ENCODE measurements around the gene PLPP1.

DNA sequence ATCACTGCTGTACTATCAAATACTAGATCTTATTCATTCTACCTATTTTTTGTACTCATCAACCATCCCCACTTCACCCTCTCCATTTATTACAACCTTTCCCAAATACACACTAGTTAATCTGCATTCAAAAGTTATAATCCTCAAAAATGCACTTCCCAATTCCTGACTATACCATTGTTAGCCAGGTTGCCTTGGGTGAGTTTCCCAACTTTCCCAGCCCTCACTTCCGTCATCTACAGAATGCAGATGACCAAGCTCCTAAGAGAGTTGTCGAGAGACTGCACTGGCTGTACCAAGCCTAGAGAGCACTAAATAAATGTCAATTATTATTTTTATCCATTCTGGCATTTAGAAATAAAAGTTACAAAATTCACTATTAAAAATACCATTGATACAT, 11.5 kb downstream of the PLPP1 start:
- TF ChIP-seq, protein P1, sequence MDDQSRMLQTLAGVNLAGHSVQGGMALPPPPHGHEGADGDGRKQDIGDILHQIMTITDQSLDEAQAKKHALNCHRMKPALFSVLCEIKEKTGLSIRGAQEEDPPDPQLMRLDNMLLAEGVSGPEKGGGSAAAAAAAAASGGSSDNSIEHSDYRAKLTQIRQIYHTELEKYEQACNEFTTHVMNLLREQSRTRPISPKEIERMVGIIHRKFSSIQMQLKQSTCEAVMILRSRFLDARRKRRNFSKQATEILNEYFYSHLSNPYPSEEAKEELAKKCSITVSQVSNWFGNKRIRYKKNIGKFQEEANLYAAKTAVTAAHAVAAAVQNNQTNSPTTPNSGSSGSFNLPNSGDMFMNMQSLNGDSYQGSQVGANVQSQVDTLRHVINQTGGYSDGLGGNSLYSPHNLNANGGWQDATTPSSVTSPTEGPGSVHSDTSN (IDR thresholded peaks at IDR 0.05), result no peak
- TF ChIP-seq, protein P2, sequence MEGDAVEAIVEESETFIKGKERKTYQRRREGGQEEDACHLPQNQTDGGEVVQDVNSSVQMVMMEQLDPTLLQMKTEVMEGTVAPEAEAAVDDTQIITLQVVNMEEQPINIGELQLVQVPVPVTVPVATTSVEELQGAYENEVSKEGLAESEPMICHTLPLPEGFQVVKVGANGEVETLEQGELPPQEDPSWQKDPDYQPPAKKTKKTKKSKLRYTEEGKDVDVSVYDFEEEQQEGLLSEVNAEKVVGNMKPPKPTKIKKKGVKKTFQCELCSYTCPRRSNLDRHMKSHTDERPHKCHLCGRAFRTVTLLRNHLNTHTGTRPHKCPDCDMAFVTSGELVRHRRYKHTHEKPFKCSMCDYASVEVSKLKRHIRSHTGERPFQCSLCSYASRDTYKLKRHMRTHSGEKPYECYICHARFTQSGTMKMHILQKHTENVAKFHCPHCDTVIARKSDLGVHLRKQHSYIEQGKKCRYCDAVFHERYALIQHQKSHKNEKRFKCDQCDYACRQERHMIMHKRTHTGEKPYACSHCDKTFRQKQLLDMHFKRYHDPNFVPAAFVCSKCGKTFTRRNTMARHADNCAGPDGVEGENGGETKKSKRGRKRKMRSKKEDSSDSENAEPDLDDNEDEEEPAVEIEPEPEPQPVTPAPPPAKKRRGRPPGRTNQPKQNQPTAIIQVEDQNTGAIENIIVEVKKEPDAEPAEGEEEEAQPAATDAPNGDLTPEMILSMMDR (IDR thresholded peaks at IDR 0.05), result no peak
- no peak for TF ChIP-seq SMC3 (IDR thresholded peaks at IDR 0.05)

Measured in A549 (cell line).